PFSK-1 (cell line): ENCODE data around the gene EML4. TPM values are rescaled to one million over a fixed set of nuclear protein-coding genes. Genes with fewer than 3 reads are reported as not detected.

Experiments used
- FOXP2 ChIP-seq: optimal IDR thresholded peaks from 2 replicates; pipeline ENCODE3; 2011; ENCODE audit warnings: borderline replicate concordance, control low read depth, inconsistent platforms; ENCODE audit not compliant: insufficient read depth; ENCODE audit errors: extremely low read length, extremely low read depth
- POLR2AphosphoS5 ChIP-seq: IDR thresholded peaks from 2 replicates; pipeline ENCODE4 v1.6.1; 2012; ENCODE audit warnings: low read depth, mild to moderate bottlenecking, control low read depth, low read length, moderate library complexity
- REST ChIP-seq, 2 experiments: IDR thresholded peaks; 2 replicates each; pipeline versions ENCODE4 v1.6.1 to v1.8.0; 2011 to 2012; ENCODE audit warnings: low read depth in 2 of 2, low read length in 2 of 2, control low read depth in 1 of 2, inconsistent platforms in 1 of 2, mild to moderate bottlenecking in 1 of 2, moderate library complexity in 1 of 2; ENCODE audit not compliant: insufficient read depth in 1 of 2
- SIN3A ChIP-seq: IDR thresholded peaks from 2 replicates; pipeline ENCODE4 v1.6.1; 2012; ENCODE audit warnings: mild to moderate bottlenecking, low read length, moderate library complexity, borderline replicate concordance; ENCODE audit not compliant: insufficient read depth
- TAF1 ChIP-seq: IDR thresholded peaks from 2 replicates; pipeline ENCODE4 v1.6.1; 2012; ENCODE audit warnings: low read length, control low read depth, borderline replicate concordance; ENCODE audit not compliant: insufficient read depth
- polyA plus RNA-seq: library from polyadenylated mRNA; unstranded; fragments of >200 nt; gene quantifications from one replicate; pipeline ENCODE4 v1.2.1, GENCODE V29; 2012; ENCODE audit warnings: low read depth, missing spikeins; ENCODE audit not compliant: insufficient read length

The EML4 gene
- polyA plus RNA-seq, result 14.0 TPM

GRCh38 chr2:42169100-42169873, at the start of gene EML4:
EML4 (plus strand) TSS chr2:42169353; CDS start chr2:42169612, 259 bp downstream.
- 0 out of 2 replicates have a peak, but pooled peaks have one; percentile 60 for TF ChIP-seq TAF1
- peak; percentile 96 for TF ChIP-seq FOXP2
- TF ChIP-seq SIN3A, result 0 out of 2 replicates have a peak, but pooled peaks have one; percentile 52
- TF ChIP-seq REST (IDR thresholded peaks at IDR 0.05; ENCODE audit: insufficient read depth in 1 of 2, low read depth in 2 of 2, low read length in 2 of 2), result no peak
- peak; percentile 60 for TF ChIP-seq POLR2AphosphoS5

DNA sequence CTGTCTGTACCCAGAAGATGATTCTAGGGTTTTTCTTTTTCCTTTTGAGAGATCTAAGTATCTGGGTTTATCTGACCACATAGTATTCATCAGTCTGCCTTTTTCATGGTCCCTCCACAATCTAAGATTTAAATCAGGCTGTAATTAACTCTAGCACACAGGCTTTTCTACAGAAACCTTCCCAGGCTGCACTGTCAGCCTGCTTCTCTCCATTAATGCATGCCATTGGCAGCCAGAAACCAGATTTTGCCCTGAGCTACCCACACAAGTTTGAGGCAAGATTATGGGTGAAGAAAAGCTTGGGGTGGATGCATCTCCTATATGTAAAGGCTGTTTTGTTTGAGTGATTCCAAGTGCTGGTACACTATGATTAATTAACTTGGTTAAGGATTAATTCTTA, 45.7 kb upstream of the EML4 start:
- TF ChIP-seq SIN3A (no peak), TAF1 (no peak), REST (IDR thresholded peaks at IDR 0.05; ENCODE audit: insufficient read depth in 1 of 2, low read depth in 2 of 2, low read length in 2 of 2) (no peak)

DNA sequence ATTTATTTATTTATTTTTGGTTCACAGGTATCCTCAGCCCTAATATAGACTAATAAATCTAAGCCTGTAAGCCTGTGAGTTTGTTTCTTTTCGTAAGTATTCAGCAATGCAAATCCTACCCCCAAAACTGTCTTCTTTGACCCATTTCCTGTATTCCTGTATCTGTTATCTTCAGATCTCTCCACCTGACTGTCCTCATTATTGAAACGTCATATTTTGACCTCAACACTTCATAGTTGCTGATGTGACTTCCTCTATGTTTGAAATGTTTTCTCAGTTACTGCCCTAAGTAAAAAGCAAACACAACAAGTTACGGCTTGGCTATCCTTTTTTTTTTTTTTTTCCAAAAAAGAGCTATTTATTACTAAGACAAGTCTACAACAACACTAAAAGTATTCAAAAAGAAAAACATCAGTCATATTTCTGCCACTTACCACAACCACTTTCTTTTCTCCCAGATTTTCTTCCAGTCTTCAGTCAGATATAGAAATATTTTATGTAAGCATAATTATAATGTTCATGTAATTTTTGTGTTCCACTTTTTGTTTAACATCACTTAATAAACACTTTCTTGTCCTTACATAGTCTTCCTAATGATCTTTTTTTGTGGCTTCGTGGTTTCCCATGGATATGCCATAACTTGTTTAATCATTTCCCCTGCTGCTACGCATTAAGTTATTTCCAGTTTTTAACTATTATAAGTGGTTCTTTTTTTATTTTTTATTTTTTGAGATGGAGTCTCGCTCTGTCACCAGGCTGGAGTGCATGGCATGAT, 45.0 kb upstream of the EML4 start:
- TF ChIP-seq TAF1 (no peak), POLR2AphosphoS5 (no peak), SIN3A (no peak), FOXP2 (no peak), REST (IDR thresholded peaks at IDR 0.05; ENCODE audit: insufficient read depth in 1 of 2, low read depth in 2 of 2, low read length in 2 of 2) (no peak)

- no peak for TF ChIP-seq SIN3A
- TF ChIP-seq REST (IDR thresholded peaks at IDR 0.05; ENCODE audit: insufficient read depth in 1 of 2, low read depth in 2 of 2, low read length in 2 of 2), result no peak
- no peak for TF ChIP-seq TAF1
- TF ChIP-seq FOXP2, result no peak
- TF ChIP-seq POLR2AphosphoS5, result no peak
Measured at GRCh38 chr2:42125841-42126594, 43.1 kb upstream of the EML4 start.
